NCI-H2227 treated with DMSO at 0.1 percent for 48 hours (cell line): ENCODE measurements around the gene BOK.
"Not testable (repeated sequence)": the region's sequence is repeated elsewhere in the genome, so short reads cannot be mapped to it uniquely, and the experiment has no call there.

ENCODE experiments used
- DNase-seq: peaks from one replicate; lab custom pipeline; 2025; lab: John Stamatoyannopoulos, UW

Gene BOK

GRCh38 chr2:241555711-241556110 lies 2.8 kb upstream of the BOK start:
- DNase-seq: no peak

- no peak for DNase-seq
Observed at GRCh38 chr2:241556746-241557145, 1.8 kb upstream of the BOK start.

DNA sequence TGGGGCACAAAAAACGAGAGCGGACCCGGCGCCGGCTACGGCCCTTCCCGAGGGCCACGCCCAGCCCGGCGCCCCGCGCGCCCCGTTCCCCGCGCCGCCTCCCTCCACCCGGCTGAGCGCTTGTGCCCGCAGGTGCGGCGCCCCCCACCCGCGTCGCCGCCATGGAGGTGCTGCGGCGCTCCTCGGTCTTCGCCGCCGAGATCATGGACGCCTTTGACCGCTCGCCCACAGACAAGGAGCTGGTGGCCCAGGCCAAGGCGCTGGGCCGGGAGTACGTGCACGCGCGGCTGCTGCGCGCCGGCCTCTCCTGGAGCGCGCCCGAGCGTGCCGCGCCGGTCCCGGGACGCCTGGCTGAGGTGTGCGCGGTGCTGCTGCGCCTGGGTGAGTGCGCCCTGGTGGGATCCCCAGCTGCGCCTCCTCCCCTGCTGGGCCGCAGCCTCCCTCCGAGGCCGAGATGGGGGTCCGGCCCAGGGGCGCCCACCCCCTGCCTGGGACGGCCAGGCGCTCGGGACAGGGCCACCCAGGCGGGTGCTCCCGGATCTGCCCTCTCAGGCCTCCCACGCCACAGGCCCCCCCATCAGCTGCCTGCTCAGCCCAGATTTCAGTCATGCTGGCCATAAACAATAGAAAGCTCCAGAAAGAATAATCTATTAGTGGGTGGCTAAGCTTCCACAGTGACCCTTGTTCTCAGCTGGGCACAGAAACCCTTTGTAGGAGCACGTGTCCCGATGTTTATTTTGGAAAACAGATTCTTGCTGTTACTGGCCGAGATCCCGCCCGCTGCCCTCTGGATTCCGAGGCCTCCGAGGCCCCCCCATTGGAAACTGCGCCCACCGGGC lies 997 bp downstream of the BOK start:
- peak; percentile 12 for DNase-seq

- no peak for DNase-seq
Observed at GRCh38 chr2:241560162-241560882, 1.8 kb downstream of the BOK start.

DNA sequence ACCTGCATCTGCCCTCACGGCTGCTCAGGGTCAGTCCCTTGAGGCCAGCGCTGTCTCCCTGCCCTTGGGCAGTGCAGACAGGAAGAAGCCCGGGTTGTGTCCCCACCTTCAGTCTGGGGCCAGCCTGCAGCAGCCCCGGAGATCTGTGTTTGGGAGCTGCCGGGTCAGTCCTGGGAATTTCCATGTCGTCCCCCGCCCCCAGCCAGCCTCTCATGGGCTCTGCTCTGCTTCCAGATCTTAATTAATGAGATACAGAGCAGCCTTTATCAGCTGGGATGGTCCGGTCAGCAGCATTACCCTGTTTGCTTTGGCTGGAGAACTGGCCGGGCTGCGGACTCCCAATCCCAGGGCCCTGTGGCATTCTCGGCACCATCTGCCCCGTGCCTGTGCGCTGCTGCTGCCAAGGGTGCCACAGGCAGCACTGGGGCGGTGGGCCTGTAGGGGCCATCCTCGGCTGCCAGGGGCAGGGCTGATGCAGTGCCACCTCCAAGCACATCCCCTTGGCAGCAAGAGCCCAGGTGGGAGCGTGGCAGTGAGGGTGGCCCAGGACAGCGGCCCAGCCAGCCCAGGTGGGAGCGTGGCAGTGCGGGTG lies 2.4 kb downstream of the BOK start:
- no peak for DNase-seq

DNA sequence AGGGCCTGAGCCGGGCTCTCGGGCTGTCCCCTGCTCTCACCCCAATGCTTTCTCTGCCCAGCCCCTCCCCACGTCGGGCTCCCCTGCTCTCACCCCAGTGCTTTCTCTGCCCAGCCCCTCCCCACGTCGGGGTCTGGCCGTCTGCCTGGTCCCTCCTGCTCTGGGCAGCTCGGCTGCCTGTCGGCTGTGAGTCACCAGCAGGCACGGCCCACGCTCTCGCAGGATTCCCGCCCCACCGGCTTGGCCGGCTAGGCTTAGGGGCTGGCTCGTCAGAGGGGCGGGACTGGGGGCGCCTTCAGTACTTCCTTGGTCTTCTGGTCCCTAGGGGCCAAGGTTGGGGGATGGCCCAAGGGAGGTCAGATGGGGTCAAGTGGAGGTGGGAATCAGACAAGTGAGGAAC lies 3.3 kb downstream of the BOK start:
- DNase-seq: no peak

DNA sequence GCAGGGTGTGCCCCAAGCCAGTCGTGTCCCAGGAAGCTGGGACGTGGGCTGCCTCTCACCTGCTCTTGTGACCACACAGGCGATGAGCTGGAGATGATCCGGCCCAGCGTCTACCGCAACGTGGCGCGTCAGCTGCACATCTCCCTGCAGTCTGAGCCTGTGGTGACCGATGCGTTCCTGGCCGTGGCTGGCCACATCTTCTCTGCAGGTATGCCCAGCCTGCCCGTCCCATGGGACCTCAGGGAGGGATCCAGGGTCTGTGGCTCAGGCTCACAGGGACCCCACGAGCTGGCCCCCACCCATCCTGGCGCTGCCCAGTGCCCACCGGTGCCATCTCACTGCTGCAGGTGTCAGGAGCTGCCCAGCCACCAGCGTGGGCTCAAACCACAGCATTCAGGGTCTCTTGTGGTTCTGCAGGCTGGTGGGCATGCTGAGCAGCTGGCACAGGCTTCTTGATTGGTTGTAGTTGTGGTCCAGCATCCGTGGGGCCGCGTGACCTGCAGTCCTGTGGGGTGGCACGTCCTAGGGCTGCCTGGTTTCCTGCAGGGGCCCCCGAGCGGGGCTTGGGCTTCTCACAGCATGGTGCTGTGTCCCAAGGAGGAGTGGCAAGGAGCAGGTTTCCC lies 3.8 kb downstream of the BOK start:
- no peak for DNase-seq

- DNase-seq: no peak
Observed at GRCh38 chr2:241563031-241563507, 4.5 kb downstream of the BOK start.

DNA sequence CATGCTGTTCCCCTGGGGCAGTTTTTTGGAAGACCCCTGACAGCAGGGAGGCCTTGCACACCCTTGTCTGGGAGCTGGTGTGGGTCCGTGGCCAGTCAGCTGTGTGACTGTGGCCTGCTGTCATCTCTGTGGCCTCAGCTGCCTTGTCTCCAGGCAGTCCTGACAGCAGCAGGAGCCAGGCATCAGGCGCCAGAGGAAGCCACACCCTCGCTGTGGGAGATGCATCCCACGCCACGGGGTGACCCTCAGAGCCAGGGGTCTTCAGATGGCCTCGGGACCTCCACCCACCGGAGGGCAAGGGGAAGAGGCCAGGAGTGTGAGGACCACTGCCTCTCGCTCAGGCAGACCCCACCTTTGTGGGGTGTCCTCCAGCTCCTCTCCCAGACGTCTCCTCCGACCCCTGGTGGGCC lies 5.0 kb downstream of the BOK start:
- no peak for DNase-seq

DNA sequence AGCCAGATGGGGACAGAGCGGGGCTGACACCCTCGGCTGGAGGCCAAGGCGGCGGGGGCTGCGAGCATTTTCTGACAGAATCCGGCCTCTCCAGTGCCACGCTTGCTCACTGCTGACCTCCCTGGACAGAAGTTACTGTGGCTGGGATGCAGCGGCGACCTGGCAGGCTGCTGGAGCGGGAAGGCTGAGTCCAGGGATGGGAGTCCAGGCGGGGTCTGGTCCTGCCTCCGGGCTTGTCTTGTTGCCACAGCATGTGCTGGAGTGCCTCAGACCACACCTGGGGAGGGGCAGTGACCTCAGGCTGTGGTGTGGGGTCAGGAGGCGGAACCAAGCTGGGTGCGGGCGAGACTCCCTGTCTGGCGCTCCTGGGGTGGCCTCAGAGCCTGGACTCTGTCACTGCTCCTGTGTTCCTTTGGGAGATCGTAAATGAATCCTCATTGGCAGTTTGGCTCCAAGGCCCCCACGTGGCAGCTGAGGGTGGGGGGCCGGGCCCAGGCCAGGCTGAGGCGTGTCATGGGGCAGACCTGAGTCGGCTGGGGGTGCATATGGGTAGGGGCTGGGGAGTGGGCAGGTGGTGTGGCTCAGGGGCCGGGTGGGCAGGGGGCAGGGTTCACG lies 5.5 kb downstream of the BOK start:
- no peak for DNase-seq

- DNase-seq: no peak
Observed at GRCh38 chr2:241564596-241565410, 6.3 kb downstream of the BOK start.

DNA sequence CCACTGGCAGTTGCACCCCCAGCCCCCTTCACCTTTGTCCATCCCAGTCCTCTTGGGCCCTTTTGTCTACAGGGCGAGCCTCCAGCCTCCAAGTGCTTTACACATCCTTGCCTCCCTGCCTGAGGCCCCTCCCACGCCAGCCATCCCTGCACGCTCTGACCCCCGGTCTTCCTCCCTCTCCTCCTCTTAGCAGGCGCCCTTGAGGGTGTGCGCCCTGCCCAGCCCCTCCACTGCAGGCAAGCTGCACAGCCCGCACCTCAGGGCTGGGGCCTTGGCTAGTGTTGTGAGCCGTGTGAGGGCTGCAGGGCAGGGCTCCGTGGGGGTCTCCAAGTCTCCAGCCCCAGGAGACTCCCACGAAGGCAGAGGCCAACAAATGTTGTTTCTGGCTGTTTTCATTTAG lies 6.9 kb downstream of the BOK start:
- DNase-seq: no peak

DNA sequence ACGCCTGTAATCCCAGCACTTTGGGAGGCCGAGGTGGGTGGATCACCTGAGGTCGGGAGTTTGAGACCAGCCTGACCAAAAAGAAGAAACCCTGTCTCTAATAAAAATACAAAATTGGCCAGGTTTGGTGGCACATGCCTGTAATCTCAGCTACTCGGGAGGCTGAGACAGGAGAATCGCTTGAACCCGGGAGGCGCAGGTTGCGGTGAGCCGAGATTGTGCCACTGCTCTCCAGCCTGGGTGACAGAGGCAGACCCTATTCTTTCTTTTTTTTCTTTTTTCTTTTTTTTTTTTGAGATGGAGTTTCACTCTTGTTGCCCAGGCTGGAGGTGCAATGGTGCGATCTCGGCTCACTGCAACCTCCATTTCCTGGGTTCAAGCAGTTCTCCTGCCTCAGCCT lies 7.5 kb downstream of the BOK start:
- not testable (repeated sequence) for DNase-seq

GRCh38 chr2:241566468-241566867 lies 7.9 kb downstream of the BOK start:
- DNase-seq: no peak

DNA sequence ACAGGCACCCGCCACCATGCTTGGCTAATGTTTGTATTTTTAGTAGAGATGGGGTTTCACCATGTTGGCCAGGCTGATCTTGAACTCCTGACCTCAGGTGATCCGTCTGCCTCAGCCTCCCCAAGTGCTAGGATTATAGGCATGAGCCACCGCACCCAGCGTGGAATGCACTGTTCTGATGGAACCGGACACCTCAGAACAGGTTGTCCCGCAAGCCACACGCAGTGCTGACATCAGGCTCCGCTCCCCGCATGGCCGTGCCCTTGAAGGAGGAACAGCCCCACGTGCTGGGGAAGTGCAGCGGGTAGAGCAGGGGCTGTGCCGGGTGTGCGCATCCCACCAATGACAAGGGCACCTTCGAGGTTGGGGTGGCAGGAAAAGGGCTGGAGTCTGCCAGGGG lies 8.7 kb downstream of the BOK start:
- DNase-seq: not testable (repeated sequence)

- DNase-seq: no peak
Observed at GRCh38 chr2:241567776-241568175, 9.2 kb downstream of the BOK start.

- no peak for DNase-seq
Observed at GRCh38 chr2:241568726-241569125, 10.2 kb downstream of the BOK start.

DNA sequence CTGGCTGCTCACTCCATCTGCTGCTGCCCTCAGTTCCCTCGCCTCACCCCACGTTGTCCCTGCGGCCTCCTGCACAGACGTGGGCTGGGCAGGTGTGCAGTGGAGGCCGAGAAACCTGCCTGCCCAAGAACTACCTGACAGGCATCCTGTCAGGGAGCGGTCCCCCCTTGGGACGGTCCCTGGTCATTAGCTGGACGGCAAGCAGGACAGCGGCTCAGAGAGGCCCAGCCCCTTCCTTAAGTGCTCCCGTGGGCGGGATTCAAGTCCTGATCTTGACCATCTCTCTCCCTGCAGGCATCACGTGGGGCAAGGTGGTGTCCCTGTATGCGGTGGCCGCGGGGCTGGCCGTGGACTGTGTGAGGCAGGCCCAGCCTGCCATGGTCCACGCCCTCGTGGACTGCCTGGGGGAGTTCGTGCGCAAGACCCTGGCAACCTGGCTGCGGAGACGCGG lies 11.3 kb downstream of the BOK start:
- DNase-seq: no peak

GRCh38 chr2:241570961-241571581 lies 12.5 kb downstream of the BOK start:
- no peak for DNase-seq

DNA sequence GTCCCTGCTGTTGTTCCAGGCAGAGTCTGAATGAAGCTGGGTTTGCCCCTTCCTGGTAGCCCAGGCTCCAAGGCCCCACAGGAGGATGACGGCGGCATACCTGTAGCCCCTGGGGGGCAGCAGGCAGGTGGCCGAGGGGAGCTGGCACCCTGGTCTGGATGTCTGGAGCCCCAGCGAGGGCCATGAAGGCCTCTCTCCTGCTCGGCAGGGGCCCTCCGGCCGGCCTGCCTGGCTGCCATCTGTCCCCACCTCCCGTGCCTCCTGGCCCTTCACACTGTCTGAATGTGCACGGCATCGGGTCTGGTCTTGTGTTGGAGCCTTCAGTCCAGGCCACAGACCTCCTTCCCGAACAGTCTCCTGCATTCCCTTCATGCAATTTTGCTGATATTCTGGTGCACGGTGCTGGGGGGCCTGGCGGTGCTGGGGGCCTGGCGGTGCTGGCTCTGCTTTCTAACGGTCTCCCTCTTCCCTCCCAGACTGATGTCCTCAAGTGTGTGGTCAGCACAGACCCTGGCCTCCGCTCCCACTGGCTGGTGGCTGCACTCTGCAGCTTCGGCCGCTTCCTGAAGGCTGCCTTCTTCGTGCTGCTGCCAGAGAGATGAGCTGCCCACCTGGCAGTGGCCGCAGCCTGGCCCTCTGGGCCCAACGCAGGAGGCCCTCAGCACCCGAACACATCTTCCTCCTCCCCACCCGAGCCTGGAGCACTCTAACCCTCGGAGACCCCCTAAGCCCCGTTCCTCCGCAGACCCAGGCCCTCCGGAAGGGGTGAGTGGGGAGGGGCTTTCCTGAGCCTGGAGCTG lies 13.5 kb downstream of the BOK start:
- DNase-seq: no peak
